ENCODE results near the gene MROH9.
A peak's percentile ranks its signal among the peaks of the same experiment; 100 is the strongest.

Gene MROH9

DNA sequence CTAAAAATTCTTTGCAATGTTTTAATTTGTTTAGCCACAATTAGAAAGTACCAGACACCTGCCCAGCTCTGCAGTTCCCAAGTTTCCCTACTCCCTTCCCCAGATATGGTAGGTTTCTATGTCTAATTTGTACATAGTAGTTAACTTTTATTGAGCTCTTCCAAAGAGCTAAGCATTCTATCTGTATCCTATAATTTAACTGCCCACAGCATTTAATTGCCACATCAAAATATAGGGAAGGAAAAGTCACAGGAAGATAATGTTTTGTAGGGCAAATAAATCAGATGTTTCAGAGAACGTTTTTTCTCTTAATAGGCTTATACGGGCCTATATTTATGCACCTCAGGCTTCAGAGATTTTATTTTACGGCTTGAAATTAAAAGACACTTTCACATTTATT, 139.7 kb downstream of the MROH9 start:
- H3K4me3 ChIP-seq (ENCODE audit: low read depth, low read length), result no peak overlapping the region
- TF ChIP-seq, protein P1, sequence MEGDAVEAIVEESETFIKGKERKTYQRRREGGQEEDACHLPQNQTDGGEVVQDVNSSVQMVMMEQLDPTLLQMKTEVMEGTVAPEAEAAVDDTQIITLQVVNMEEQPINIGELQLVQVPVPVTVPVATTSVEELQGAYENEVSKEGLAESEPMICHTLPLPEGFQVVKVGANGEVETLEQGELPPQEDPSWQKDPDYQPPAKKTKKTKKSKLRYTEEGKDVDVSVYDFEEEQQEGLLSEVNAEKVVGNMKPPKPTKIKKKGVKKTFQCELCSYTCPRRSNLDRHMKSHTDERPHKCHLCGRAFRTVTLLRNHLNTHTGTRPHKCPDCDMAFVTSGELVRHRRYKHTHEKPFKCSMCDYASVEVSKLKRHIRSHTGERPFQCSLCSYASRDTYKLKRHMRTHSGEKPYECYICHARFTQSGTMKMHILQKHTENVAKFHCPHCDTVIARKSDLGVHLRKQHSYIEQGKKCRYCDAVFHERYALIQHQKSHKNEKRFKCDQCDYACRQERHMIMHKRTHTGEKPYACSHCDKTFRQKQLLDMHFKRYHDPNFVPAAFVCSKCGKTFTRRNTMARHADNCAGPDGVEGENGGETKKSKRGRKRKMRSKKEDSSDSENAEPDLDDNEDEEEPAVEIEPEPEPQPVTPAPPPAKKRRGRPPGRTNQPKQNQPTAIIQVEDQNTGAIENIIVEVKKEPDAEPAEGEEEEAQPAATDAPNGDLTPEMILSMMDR (conservative IDR thresholded peaks at IDR 0.05; ENCODE audit: low read depth, low read length), result no peak
- DNase-seq (ENCODE audit: low read depth), result no peak

DNA sequence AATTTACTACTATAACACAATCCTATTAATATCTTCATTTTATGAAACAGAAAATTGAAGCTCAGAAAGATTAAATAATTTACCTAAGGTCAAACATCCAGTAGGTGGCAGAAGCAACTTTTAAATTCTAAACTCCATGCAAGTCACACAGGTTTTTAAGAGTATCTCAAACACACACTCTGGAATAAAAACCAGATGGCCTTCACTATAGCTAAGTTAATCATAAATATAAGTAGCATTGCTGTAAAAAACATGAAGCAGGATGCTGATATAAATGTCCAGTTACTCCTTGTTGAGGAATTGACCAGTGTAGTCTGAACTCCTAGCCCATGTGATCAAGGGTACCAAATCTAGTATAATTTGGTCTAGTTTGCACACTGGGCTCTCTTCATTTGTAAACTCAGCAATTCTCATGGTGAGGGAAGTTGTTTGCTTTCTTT, 146.0 kb downstream of the MROH9 start:
- DNase-seq (ENCODE audit: low read depth), result peak; percentile 79
- TF ChIP-seq, protein P1 (conservative IDR thresholded peaks at IDR 0.05; ENCODE audit: low read depth, low read length), result peak; percentile 52
- H3K4me3 ChIP-seq (ENCODE audit: low read depth, low read length), result no peak overlapping the region

GRCh38 chr1:171081763-171082201, 146.4 kb downstream of the MROH9 start:
- no peak for DNase-seq (ENCODE audit: low read depth)
- no peak overlapping the region for H3K4me3 ChIP-seq (ENCODE audit: low read depth, low read length)
- TF ChIP-seq, protein P1 (conservative IDR thresholded peaks at IDR 0.05; ENCODE audit: low read depth, low read length), result no peak

- no peak for DNase-seq (ENCODE audit: low read depth)
- no peak overlapping the region for H3K4me3 ChIP-seq (ENCODE audit: low read depth, low read length)
- TF ChIP-seq, protein P1 (conservative IDR thresholded peaks at IDR 0.05; ENCODE audit: low read depth, low read length), result no peak
Measured at GRCh38 chr1:171082606-171083005, 147.3 kb downstream of the MROH9 start.

- H3K4me3 ChIP-seq (ENCODE audit: low read depth, low read length), result no peak overlapping the region
- DNase-seq (ENCODE audit: low read depth), result no peak
- TF ChIP-seq, protein P1 (conservative IDR thresholded peaks at IDR 0.05; ENCODE audit: low read depth, low read length), result no peak
Measured at GRCh38 chr1:171083222-171083621, 147.9 kb downstream of the MROH9 start.

DNA sequence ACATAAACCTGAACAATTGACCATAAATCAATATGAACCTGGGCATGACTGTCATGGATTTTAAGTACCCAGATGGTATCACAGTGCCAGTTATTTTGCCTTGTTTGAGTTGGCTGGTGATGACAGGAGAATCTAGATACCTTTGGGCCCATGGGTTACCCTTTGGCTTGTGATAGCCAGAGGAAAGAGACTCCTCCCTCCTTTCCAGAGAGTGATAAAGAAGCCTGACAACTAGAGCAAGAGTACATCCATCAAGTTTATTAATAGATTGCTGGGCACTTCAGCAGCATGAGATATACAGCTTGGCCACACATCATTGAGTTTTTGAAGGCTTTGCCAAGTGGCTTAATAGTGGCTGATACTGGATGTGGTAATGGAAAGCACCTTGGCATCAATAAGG, 148.8 kb downstream of the MROH9 start:
- TF ChIP-seq, protein P1 (conservative IDR thresholded peaks at IDR 0.05; ENCODE audit: low read depth, low read length), result no peak
- H3K4me3 ChIP-seq (ENCODE audit: low read depth, low read length), result no peak overlapping the region
- no peak for DNase-seq (ENCODE audit: low read depth)

- TF ChIP-seq, protein P1 (conservative IDR thresholded peaks at IDR 0.05; ENCODE audit: low read depth, low read length), result no peak
Measured at GRCh38 chr1:171084870-171085269, 149.5 kb downstream of the MROH9 start.

More at GRCh38 chr1:171084870-171085269, 149.5 kb downstream of the MROH9 start:
- no peak for DNase-seq (ENCODE audit: low read depth)
- no peak overlapping the region for H3K4me3 ChIP-seq (ENCODE audit: low read depth, low read length)
